DLD1 (cell line): ENCODE results near the gene CLDN9.

ENCODE experiments used
- in situ Hi-C: cut with HindIII; loops from 2 replicates; pipeline ENCODE4 v1.10.0; 2017; ENCODE audit warnings: low sequenced_read_pairs

CLDN9 gene

DNA sequence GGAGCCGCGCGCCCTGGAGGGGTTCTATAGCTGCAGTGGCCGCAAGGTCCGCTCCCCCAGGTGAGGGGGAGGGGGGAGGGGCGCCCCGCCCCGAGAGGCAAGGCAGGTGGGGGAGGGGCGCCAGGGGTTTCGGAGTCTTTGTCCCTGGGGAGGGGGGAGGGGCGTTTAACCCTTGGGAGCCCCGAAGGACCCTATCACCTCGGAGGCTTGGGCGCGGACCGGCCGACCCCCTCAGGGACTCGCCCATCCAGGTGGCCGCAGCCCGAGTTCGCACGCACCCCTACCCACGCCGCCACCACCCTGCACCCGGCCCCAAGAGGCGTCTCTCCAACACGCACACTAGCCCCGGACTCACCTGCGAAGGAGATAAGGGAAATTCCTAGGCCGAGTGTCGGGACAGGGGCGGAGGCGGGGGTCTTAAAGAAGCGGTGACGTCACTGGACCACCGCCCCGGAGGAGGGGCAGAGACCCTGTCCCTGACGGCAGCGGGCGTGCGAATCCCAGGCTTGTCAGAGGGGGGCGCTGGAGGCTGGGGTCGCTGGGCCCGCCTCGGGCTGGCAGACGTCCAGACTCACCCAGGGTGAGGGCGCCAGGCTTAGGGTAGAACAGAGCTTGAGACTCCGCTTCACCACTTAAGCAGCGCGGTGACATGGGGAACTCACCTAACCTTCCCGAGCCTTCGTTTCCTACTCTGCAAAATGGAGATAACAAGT, 5.2 kb downstream of the CLDN9 start, which contains the start of gene CLDN6:
Gene CLDN6, minus strand, starts transcription at position 390 of the 713 bp plus-strand sequence. CDS start 2,162 bp downstream, outside the sequence.
- in situ Hi-C loops, result no loop called here

DNA sequence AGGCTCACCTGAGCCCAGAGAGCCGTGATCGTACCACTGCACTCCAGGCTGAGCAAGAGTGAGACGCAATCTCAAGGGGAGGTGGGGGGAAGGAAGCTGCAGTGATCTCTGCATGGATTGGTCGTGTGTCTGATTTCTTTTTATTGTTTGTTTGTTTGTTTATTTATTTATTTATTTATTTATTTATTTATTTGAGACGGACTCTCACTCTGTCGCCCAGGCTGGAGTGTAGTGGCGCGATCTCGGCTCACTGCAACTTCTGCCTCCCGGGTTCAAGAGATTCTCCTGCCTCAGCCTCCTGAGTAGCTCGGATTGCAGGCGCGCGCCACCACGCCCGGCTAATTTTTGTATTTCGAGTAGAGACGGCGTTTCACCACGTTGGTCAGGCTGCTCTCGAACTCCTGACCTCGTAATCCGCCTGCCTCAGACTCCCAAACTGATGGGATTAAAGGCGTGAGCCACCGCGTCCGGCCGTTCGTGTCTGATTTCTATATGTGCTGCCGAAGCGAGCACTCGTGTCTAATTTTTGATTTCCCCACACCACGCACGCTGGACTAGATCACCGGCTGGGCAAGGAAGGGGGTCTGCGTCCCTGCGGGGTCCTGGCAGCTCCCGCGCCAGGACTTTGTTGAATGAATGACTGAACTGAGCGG, 7.0 kb downstream of the CLDN9 start:
- in situ Hi-C loops, result no loop called here

DNA sequence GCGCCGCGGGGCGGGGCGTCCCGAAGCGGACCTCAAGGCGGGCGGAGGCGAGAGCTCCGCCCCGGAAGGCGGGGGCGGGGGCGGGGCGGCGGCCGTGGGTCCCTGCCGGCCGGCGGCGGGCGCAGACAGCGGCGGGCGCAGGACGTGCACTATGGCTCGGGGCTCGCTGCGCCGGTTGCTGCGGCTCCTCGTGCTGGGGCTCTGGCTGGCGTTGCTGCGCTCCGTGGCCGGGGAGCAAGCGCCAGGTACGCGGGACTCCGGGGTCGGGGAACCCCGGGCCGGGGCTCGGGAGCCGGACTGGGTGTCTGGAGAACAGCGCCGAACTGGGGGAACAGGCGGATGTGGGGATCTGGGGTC, 7.5 kb downstream of the CLDN9 start, which contains the start of gene TNFRSF12A:
Gene TNFRSF12A, plus strand, starts transcription at position 122 of the 357 bp plus-strand sequence. Its CDS starts 30 bp downstream, at position 152.
- in situ Hi-C loops, result no loop called here

DNA sequence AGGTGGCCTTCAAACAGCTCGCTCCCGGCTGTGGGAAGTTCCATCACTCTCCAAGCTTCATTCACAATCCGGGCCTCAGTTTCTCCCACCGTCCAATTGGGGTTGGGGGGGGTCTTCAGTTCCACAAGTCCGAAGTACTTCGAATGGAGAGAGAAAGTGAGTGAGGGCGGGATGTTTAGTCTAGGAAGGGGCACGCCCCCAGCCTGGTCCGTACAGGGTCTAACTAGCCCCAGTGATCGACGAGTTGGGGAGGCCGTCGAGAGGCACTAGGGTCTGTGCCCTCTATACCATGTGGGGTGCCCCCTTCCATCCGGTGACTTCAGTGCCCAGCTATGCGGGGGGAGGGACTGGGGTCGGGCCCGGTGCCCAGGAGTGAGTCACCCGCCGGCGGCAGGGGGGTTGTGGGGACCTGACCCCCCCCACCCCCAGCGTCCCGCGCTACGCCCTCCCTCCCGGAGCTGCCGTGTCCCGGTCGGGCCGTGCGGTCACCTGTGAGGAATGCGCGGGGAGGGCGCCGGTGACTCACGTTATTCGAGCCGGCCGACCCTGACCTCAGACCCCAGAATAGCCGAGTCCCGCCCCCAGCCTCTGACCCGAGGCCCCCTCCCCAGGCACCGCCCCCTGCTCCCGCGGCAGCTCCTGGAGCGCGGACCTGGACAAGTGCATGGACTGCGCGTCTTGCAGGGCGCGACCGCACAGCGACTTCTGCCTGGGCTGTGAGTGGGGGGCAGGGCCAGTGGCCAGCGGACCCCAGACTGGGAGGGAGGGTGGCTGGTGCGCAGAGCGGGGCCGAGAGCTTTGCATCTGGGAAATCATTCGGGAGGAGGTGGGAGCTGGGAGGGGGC, 8.1 kb downstream of the CLDN9 start:
- in situ Hi-C loops, result no loop called here

DNA sequence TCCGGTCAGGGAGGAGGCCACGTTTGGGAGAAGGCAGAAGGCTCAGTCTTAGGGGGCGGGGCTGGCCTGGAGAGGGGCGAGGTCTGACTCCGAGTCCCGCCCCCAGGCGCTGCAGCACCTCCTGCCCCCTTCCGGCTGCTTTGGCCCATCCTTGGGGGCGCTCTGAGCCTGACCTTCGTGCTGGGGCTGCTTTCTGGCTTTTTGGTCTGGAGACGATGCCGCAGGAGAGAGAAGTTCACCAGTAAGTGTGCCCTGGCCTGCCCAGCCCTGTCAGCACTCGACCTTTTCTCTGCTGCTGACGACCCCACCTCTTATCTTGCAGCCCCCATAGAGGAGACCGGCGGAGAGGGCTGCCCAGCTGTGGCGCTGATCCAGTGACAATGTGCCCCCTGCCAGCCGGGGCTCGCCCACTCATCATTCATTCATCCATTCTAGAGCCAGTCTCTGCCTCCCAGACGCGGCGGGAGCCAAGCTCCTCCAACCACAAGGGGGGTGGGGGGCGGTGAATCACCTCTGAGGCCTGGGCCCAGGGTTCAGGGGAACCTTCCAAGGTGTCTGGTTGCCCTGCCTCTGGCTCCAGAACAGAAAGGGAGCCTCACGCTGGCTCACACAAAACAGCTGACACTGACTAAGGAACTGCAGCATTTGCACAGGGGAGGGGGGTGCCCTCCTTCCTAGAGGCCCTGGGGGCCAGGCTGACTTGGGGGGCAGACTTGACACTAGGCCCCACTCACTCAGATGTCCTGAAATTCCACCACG, 8.9 kb downstream of the CLDN9 start:
- in situ Hi-C loops, result no loop called here

DNA sequence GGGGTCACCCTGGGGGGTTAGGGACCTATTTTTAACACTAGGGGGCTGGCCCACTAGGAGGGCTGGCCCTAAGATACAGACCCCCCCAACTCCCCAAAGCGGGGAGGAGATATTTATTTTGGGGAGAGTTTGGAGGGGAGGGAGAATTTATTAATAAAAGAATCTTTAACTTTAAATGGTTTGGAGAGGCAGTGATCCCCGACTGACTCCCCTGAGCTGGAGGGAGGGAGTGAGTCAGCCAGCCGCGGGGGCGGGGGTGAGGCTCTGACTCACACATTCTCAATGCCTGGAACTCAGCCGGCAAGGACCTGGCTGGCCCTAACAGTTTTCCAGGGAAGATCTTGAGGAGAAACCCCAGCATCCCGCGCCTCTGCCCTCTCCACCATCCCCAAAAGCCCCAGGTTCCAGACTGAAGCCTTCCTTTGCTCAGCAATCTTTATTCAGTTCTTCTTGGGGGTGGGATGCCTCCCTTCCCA, 9.5 kb downstream of the CLDN9 start:
- in situ Hi-C loops, result no loop called here

DNA sequence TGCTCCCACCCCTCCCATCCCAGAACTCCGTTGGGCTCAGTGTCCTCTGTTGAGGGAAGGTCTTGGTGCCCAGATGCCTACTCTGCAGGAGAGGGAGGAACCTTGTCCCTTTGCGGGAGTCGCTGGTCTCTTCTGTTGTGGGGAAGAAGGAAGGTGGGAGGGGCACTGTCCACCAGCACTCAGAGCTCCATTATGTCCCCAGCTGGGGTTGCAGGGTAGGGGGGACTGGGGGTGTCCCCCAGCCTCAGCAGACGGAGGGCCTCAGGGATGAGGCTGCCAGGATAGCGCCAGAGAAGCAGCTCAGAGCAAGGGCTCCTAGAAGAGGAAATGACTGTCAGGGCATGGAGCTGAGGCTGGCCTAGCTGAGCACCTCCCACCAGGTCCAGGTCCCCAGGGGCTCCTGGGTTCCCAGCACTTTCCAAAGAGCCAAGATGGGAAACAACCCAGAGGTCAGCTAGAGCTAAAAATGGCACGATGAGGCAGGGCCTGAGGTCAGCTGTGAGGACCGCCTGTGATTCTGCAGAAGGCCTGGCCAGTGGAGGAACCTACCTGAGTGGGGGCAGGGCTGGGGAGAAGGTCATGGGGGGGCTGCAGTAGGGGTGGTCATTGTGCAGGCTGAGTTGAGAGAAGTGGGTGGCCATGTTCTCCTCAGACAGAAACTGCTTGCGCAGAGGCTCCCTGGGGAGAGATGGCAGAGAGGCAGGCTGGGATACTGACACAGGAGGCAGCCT, 10.1 kb downstream of the CLDN9 start:
- in situ Hi-C loops, result no loop called here

DNA sequence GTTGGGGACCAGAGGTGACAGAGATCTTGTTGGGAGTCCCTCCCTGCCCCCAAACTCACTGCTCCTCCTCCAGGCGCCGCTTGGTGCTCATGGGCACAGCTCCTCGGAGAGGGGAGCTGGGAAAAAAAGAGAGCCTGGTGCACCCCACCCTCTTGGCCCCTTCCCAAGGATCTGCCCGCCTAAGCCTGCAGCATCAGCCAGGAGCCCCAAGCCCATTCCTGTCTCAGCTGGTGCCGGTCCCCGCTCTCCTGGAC, 10.6 kb downstream of the CLDN9 start:
- in situ Hi-C loops, result no loop called here

DNA sequence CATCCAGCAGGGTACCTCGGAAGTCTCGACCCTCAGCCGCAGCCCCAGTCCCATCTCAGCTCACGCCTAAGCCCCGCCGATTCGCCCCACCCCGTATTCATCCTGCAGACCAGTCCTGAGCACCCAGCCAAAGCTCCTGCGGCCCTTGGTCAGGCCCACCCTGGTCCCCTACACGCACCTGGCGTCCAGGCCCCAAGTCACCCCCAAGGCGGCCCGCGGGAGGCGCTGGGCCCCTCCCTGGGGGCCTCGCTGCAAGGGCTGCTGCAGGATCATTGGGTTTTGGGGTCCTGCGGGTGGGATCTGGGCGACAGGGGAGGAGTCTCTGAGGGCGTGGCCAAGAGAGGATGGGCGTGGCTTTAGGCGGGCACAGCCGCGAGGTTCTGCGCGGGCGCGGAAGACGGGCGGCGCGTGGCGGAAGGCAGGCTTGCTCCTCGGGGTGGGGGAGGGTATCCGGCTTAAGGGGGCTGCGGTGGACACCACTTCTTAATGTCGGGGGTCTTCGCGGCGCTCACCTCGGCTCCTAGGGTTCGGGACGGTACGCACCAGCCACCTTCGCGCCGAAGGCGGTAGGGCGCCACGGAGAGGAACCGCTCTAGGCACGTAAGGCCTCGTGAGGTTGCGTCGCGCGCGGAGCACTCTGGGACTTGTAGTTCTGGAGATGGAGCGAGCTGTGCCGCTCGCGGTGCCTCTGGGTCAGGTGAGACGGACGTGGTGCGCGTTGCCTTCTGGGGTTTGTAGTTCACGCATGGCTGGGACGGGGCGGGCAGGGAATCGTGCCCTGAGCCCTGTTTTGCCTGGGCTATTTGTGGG, 11.2 kb downstream of the CLDN9 start, which contains the start of the genes HCFC1R1 and THOC6:
Gene HCFC1R1, minus strand, starts transcription at position 274 of the 810 bp plus-strand sequence. Its CDS starts 1 bp downstream, at position 273.
Gene THOC6, plus strand, starts transcription at position 367 of the 810 bp plus-strand sequence. Its CDS starts 292 bp downstream, at position 659.
- in situ Hi-C loops, result no loop called here

DNA sequence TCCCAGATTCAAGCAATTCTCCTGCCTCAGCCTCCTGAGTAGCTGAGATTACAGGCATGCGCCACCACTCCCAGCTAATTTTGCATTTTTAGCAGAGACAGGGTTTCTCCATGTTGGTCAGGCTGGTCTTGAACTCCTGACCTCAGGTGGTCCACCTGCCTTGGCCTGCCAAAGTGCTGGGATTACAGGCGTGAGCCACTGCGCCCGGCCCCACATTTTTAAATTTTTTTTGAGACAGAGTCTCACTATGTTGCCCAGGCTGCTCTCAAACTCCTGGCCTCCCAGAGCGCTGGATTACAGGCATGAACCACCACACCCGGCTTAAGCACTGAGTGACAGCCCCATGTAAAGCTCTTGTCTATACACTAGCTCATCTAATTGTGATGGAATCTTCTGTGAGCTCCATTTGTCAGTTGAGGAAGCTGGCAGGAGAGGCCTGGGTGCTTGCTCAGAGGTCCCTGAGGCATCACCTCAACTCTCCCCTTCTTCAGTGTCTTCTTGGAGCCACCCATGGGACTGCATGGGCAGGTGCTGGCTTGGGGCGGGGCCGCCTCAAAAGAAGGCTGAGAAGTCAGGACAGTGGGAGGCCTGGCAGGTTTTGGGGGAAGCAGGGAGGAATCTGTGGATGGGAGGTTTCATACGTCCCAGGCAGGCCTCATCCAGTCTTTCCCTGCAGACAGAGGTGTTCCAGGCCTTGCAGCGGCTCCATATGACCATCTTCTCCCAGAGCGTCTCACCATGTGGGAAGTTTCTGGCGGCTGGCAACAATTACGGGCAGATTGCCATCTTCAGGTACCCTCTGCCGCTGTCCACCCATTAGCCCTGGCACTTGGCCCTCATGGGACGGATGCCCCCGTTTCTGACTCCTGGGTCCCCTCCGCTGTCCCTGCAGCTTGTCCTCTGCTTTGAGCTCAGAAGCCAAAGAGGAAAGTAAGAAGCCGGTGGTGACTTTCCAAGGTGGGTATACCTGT, 12.6 kb downstream of the CLDN9 start:
- in situ Hi-C loops, result no loop called here

DNA sequence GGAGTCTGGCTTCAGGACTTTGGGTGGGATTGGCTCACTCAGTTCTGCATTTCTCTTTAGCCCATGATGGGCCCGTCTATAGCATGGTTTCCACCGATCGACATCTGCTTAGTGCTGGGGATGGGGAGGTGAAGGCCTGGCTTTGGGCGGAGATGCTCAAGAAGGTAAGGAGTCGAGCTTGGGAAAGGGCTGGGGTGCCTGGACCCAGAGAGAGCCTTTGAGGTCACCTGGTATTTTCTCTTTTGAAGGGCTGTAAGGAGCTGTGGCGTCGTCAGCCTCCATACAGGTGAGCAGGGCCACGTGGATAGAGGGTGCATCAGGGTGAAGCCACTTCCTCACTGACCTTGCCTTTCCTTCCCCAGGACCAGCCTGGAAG, 13.3 kb downstream of the CLDN9 start:
- in situ Hi-C loops, result no loop called here

DNA sequence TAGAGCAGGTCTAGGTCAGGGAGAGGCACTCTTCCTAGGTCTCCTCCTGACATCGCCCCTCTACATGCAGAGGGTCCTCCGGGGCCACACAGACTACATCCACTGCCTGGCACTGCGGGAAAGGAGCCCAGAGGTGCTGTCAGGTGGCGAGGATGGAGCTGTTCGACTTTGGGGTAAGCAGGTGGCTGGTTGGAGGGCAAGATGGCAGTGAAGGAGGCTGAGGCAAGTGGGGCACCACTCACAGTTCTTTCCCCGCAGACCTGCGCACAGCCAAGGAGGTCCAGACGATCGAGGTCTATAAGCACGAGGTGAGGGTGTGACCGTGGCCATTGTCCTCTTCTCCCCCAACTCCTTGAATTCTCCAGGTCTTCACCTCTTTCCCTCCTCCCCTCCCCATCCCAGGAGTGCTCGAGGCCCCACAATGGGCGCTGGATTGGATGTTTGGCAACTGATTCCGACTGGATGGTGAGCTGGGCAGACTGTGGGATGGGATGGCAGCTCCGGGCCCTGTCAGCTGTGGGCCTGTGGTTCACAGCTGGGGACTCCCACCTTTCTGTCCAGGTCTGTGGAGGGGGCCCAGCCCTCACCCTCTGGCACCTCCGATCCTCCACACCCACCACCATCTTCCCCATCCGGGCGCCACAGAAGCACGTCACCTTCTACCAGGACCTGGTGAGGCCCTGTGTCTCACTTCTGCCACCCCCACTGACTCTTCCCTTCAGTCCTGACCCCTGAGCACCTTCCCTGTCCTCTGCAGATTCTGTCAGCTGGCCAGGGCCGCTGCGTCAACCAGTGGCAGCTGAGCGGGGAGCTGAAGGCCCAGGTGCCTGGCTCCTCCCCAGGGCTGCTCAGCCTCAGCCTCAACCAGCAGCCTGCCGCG, 14.1 kb downstream of the CLDN9 start:
- in situ Hi-C loops, result no loop called here

DNA sequence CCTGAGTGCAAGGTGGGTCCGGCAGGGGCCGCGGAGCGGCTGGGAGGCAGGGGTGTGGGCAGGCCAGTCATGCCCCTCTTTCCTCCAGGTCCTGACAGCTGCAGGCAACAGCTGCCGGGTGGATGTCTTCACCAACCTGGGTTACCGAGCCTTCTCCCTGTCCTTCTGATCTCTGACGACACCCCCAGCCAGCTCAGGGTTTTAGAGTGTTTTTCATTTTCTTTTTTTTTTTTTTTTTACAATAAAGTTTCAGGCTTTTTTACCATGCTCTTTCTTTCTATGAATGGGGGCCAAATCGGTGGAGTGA, 14.7 kb downstream of the CLDN9 start:
- in situ Hi-C loops, result no loop called here

DNA sequence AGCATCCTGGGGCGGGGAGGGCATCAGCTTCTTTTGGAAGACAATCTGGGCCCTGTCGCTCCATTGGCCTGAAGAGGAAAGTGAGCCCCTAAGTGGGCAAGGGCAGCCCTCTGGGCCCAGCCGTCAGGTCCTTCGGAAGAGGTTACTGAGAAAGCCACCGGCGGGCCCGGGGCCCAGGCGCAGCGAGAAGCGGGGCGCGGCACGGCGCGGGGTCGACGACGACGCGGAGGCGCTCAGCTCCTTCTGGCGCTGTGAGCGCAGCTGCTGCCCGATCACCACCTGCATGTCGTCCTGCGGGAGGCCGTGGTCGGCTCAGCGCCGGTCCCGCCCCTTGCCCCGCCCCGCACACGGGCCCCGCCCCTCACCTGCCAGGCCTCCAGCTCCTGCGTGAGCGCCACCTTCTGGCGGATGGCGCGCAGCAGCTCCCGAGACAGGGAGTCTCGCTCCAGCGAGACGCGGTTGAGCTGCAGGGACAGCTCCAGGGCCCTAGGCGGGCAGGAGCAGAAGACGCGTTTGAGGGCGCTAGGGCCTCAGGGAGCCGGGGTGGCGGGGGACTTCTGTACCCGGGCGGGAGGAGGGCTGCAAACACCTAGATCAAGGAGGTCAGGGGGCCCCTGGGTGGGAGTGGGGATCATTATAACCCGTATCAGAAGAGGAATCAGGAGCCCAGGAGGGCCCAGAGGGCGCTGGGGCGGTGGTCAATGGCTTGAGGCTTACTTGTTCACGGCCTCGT, 15.4 kb downstream of the CLDN9 start:
- in situ Hi-C loops, result no loop called here

DNA sequence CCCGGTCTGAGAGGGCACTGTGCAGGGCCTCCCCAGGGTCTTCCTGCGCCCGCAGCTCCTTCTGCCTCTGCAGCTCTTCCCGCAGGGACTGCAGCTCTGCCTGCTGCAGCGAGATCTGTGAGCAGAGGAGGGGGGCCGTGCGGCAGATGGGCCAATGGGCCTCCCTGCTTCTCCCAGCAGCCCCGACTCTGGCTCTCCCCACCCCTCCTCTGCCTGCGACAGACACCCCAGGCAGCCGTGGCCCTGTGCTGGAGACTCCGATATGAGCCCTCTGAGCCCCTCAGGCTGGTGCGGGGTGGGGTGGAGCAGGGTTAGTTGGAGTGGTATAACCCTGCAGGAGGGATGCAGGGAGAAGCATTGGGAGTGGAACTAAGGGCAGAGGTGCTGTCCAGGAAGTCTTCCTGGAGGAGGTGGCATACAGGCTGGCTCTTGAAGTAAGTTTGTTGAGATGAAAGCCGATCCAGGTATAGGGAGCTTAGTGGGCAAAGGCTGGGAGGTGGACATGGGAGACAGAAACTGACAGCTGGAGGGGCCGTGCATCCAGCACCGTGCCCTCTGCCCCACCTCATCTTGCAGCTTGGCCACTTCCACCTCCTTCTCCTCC, 16.1 kb downstream of the CLDN9 start:
- in situ Hi-C loops, result no loop called here

DNA sequence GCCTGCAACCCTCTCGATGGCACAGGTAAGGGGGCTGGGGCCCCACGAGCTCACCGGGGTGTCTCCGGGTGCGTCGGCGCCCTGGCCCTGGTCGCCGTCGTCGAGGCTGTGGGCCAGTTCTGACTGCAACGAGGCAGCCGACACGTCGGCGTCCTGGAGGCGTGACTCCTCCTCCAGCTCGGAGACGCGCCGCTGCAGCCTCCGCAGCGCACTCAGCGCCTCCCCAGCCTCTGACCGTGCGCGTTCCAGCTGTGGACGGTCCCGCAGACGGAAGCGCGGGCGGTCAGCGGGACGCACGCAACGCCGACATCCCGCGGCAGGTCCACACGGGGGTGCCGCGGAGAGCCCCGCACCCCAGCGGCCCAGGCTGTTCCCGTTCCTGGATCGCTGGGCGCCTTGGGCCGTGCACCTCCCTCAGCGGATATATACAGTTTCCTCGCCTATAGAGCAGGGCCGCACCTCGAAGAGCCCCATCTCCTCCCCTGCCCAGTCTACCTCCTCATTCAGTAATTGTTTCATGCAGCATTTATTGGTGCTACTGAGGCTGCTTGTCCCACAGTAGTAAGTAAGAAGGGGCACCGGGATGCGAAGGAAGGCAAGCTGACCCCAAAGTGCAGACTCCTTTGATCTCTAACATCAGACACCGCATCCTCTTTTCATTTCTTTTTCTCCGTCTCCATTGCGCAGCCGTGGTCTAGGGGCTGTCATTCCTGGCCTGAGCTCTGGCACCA, 16.9 kb downstream of the CLDN9 start:
- in situ Hi-C loops, result no loop called here
